ENCODE measurements around the gene PLEKHH3.

PLEKHH3 gene

DNA sequence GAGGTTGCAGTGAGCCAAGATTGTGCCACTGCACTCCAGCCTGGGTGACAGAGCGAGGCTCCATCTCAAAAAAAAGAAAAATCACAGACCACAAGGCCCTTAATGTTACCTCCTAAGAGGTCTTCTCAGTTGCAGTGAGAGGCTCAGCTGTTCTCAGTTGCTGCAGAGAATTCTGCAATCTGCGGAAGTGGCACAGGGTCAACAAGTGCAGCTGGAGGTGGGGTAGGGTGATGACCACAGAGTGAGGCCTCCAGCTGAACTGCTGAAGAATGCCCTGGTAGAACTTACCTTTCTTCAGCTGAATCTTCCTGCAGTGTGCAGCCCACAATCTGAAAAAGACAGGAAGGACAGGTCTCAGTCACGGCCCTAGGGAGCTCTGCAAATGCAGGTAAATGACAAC is 31.8 kb upstream of the PLEKHH3 start:
- no peak overlapping the region for H3K27ac ChIP-seq
- TF ChIP-seq, protein P1, sequence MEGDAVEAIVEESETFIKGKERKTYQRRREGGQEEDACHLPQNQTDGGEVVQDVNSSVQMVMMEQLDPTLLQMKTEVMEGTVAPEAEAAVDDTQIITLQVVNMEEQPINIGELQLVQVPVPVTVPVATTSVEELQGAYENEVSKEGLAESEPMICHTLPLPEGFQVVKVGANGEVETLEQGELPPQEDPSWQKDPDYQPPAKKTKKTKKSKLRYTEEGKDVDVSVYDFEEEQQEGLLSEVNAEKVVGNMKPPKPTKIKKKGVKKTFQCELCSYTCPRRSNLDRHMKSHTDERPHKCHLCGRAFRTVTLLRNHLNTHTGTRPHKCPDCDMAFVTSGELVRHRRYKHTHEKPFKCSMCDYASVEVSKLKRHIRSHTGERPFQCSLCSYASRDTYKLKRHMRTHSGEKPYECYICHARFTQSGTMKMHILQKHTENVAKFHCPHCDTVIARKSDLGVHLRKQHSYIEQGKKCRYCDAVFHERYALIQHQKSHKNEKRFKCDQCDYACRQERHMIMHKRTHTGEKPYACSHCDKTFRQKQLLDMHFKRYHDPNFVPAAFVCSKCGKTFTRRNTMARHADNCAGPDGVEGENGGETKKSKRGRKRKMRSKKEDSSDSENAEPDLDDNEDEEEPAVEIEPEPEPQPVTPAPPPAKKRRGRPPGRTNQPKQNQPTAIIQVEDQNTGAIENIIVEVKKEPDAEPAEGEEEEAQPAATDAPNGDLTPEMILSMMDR (IDR thresholded peaks at IDR 0.05; ENCODE audit: low read depth, low read length, missing control alignments), result no peak
- DNase-seq, result no peak
- H3K27me3 ChIP-seq (replicated peaks), result no peaks in the 10 kb centered on the region
- in situ Hi-C loops (cut with HindIII; ENCODE audit: low pct_ligation_motif_present, low sequenced_read_pairs), result no loop called here
- no peak overlapping the region for H3K4me3 ChIP-seq (ENCODE audit: low read depth, low read length)
- H3K36me3 ChIP-seq (replicated peaks), result peaks cover 62% of the 10 kb centered on the region

DNA sequence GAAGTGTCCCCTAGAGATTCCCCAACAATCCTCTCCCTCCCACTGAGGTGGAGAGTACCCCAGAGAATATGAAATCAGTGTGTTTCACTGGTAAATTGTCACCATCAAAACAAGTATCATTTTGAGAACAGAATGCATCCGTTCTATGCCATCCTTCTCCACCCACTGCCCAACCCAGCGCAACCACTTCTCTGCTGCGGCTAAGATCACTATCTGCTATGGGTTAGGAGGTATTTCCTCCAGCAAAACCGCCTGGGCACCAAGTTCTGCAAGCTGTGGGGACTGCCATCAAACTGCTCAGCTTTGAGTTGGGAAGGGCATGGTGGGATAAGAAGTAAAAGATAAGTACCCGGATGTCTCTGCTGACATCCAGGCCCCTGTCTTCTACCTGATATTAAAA is 29.9 kb upstream of the PLEKHH3 start:
- Histone ChIP-seq H3K4me3 (ENCODE audit: low read depth, low read length) (no peak overlapping the region), H3K27me3 (replicated peaks) (no peaks in the 10 kb centered on the region), H3K27ac (no peak overlapping the region), H3K36me3 (replicated peaks) (peaks cover 62% of the 10 kb centered on the region)
- TF ChIP-seq, protein P1 (IDR thresholded peaks at IDR 0.05; ENCODE audit: low read depth, low read length, missing control alignments), result no peak
- no peak for DNase-seq
- in situ Hi-C loops (cut with HindIII; ENCODE audit: low pct_ligation_motif_present, low sequenced_read_pairs), result no loop called here

DNA sequence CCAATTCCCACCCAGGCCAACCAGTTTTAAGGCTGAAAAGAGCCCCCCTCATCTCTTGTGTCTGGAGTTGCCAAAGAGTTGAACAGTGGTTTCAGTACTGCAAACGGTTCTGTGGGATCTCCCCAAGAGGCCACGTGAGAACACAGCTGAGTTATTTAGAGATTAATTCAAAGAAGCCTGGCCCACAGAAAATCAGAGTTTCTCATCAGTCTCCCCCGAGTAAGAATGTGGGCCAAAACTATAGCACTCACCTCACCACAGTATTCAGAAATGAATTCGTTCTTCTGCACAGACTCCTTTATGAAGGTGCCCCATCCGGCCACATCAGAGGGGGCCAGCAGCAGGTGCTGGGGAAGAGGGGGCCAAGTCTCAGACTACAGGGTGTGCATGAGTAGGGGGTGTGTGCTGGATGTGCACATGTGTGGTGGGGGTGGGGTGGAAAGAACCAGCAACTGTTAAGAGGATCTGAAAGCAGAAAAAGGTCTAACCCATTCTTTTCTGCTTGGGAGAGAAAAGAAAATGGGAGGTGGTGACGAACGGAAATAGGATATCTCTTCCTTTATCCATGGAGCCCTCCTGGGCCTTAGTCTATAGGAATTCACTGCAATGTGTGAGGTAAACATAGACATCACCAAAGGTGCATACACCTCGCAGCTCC is 28.2 kb upstream of the PLEKHH3 start:
- TF ChIP-seq, protein P1 (IDR thresholded peaks at IDR 0.05; ENCODE audit: low read depth, low read length, missing control alignments), result no peak
- no peak overlapping the region for H3K27ac ChIP-seq
- no peak for DNase-seq
- in situ Hi-C loops (cut with HindIII; ENCODE audit: low pct_ligation_motif_present, low sequenced_read_pairs), result no loop called here
- H3K27me3 ChIP-seq (replicated peaks), result no peaks in the 10 kb centered on the region
- peaks cover 54% of the 10 kb centered on the region for H3K36me3 ChIP-seq (replicated peaks)
- H3K4me3 ChIP-seq (ENCODE audit: low read depth, low read length), result no peak overlapping the region

DNA sequence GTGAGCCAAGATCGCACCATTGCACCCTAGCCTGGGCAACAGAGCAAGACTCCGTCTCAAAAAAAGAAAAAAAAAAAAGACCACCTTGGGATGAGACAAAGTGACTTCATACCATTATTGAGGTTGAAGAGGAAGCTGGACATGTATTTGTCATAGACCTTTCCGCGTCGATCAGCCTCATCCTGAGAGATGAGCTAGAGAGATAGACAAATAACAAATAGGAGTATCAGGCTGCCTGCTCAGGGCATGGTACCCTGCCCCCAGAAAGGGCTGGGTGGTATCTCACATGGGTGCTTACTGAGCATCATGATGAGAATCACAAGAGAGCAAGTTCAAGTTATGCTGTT is 27.7 kb upstream of the PLEKHH3 start:
- Histone ChIP-seq H3K27me3 (replicated peaks) (no peaks in the 10 kb centered on the region), H3K4me3 (ENCODE audit: low read depth, low read length) (no peak overlapping the region), H3K27ac (no peak overlapping the region), H3K36me3 (replicated peaks) (peaks cover 49% of the 10 kb centered on the region)
- TF ChIP-seq, protein P1 (IDR thresholded peaks at IDR 0.05; ENCODE audit: low read depth, low read length, missing control alignments), result no peak
- DNase-seq, result no peak
- in situ Hi-C loops (cut with HindIII; ENCODE audit: low pct_ligation_motif_present, low sequenced_read_pairs), result no loop called here

DNA sequence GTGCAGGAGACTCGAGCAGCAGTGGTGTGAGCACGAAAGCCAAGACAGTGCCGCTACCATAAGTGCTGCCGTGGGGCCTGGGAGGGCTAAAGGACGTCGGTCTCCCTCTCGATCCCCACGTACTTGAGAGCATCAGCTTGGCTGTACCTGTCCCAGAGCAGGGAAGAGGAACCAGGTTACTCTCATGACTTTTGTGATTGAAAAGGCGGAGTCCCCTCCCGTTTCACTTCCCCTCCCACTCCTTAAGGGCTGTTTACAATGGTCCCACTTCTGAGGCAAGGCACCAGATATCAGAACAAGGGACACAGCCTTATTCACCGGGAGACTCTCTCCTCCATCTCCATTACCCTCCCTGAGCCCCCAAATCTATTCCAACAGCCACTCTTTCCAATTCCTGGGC is 25.7 kb upstream of the PLEKHH3 start:
- Histone ChIP-seq H3K36me3 (replicated peaks) (peaks cover 36% of the 10 kb centered on the region), H3K27me3 (replicated peaks) (no peaks in the 10 kb centered on the region), H3K27ac (no peak overlapping the region), H3K4me3 (ENCODE audit: low read depth, low read length) (no peak overlapping the region)
- TF ChIP-seq, protein P1 (IDR thresholded peaks at IDR 0.05; ENCODE audit: low read depth, low read length, missing control alignments), result no peak
- DNase-seq, result no peak
- in situ Hi-C loops (cut with HindIII; ENCODE audit: low pct_ligation_motif_present, low sequenced_read_pairs), result no loop called here

All from brain microvascular endothelial cell (primary cell).